ENCODE measurements around the gene SUSD1. TPM values are rescaled to one million over a fixed set of nuclear protein-coding genes. Genes with fewer than 3 reads are reported as not detected.

Gene SUSD1
- total RNA-seq, 1 experiment from 2014 or later = 8.1 TPM

DNA sequence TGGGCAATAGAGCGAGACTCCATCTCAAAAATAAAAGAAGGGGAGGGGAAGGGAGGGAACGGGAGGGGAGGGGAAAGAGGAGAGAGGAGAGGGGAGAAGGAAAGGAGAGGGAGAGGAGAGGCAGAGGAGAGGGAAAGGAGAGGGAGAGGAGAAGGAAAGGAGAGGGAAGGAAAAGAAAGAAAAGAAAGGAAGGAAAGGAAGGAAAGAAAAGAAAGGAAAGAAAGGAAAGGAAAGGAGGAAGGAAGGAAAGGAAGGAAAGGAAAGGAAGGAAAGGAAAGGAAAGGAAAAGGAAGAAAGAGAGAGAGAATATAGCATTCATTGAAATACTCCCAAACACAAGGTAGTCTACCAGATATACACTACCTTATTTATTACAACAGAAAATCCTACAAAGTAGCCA, 44.8 kb downstream of the SUSD1 start:
- no peak overlapping the region for H3K18ac ChIP-seq (ENCODE audit: insufficient read length, low read depth, low read length)
- no peaks in the 10 kb centered on the region for H3K79me1 ChIP-seq (ENCODE audit: insufficient read depth, low read depth, low read length, poor library complexity, severe bottlenecking)
- no peak overlapping the region for H2BK5ac ChIP-seq (ENCODE audit: insufficient read length, low read length)
- no peaks in the 10 kb centered on the region for H3K36me3 Mint-ChIP-seq (ENCODE audit: insufficient read depth in 1 of 3, low read depth in 3 of 3)
- H3K4me2 ChIP-seq (ENCODE audit: insufficient read depth, insufficient read length, low read length) = no peak overlapping the region
- H3K4me1 Mint-ChIP-seq = peaks cover 13 to 35% of the 10 kb centered on the region in 2 experiments
- H3K27me3 Mint-ChIP-seq (ENCODE audit: low read depth) = no peaks in the 10 kb centered on the region; the same call in 1 of the 2 replicates
- H4K91ac ChIP-seq (ENCODE audit: insufficient read length, low read depth, low read length) = no peak overlapping the region
- no peak overlapping the region for H2BK120ac ChIP-seq (ENCODE audit: low read depth, low read length, poor library complexity, severe bottlenecking)
- H3K9me3 ChIP-seq (ENCODE audit: control insufficient read depth, low read depth, low read length) = no peaks in the 10 kb centered on the region
- no peaks in the 10 kb centered on the region for H3K4me1 ChIP-seq (ENCODE audit: insufficient read depth, low read length)
- H3K27me3 ChIP-seq (ENCODE audit: insufficient read depth, low read length) = no peaks in the 10 kb centered on the region
- H3K4ac ChIP-seq (ENCODE audit: low read depth, low read length) = no peak overlapping the region
- no peak overlapping the region for H3K27ac ChIP-seq (ENCODE audit: insufficient read length, low read depth, low read length)
- no peak for TF ChIP-seq CTCF (conservative IDR thresholded peaks at IDR 0.05)
- H3K4me3 Mint-ChIP-seq = no peak overlapping the region
- H4K20me1 ChIP-seq (ENCODE audit: control insufficient read depth, insufficient read depth, insufficient read length) = no peaks in the 10 kb centered on the region
- no CpG with 5 or more reads among the region's 2 CpGs for WGBS (ENCODE audit: extremely low coverage, insufficient read length, low lambda C conversion rate)
- no peak overlapping the region for H3K9ac ChIP-seq (ENCODE audit: extremely low read depth, insufficient read length, low read length)
- H2BK12ac ChIP-seq (ENCODE audit: insufficient read length, low read depth, low read length) = no peak overlapping the region
- no peak overlapping the region for H3T11ph ChIP-seq (ENCODE audit: low read length)
- H2BK15ac ChIP-seq (ENCODE audit: low read depth, low read length) = no peak overlapping the region
- no peak overlapping the region for H4K8ac ChIP-seq (replicated peaks; ENCODE audit: insufficient read length, low read depth, low read length)
- no peak overlapping the region for H3K56ac ChIP-seq (ENCODE audit: insufficient read length, low read depth, low read length)
- no peak overlapping the region for H2BK20ac ChIP-seq (ENCODE audit: low read depth, low read length, poor library complexity, severe bottlenecking)
- no peak overlapping the region for H2AK5ac ChIP-seq (ENCODE audit: insufficient read length, low read length)
- no peaks in the 10 kb centered on the region for H3K23me2 ChIP-seq (ENCODE audit: insufficient read length, low read depth, low read length, poor library complexity, severe bottlenecking)
- H3K23ac ChIP-seq (ENCODE audit: insufficient read length, low read depth, low read length) = no peak overlapping the region
- H3K14ac ChIP-seq (ENCODE audit: insufficient read depth, low read length) = no peak overlapping the region
- no peak for DNase-seq
- H3K27ac Mint-ChIP-seq = no peak overlapping the region
- H4K5ac ChIP-seq (ENCODE audit: insufficient read length, low read depth, low read length) = no peak overlapping the region
- H3K79me2 ChIP-seq (ENCODE audit: insufficient read depth, low read length) = no peaks in the 10 kb centered on the region
- H3K9me3 Mint-ChIP-seq = no peaks in the 10 kb centered on the region; a peak in 1 of 5 replicates
- no peak overlapping the region for H2AFZ ChIP-seq (ENCODE audit: low read length)
